NCI-H345 (cell line): ENCODE data around the gene GBF1.

Experiments used
- DNase-seq: peaks from one replicate; lab custom pipeline; 2025; lab: John Stamatoyannopoulos, UW

Gene GBF1

DNA sequence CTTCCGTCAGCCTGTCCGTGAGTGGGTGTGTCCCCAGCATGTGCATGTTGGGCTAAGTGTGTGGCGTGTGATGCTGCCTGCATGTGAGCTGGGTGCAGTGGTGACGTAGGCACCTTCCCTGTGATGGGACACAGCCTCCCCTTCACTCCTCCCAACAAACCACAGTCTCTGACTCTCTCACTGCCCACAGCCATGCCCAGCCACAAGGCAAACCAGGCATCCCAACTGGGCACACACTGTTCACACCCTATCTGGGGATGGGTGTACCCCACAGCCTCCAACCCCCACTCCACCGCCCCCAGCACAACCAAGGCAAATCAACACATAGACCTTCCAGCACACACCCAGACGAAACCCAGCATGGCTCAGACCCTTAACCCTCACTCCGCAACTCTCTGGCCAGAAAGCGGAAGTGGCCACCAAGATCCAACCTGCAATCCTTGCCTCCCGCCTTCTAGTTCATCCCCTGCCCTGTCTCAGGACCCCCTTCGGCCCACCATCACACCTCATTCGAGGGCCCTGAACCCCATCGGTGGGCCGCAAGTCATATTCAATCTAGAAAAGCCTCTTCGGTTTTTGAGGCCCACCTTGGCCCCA, 162.9 kb downstream of the GBF1 start:
- no peak for DNase-seq

DNA sequence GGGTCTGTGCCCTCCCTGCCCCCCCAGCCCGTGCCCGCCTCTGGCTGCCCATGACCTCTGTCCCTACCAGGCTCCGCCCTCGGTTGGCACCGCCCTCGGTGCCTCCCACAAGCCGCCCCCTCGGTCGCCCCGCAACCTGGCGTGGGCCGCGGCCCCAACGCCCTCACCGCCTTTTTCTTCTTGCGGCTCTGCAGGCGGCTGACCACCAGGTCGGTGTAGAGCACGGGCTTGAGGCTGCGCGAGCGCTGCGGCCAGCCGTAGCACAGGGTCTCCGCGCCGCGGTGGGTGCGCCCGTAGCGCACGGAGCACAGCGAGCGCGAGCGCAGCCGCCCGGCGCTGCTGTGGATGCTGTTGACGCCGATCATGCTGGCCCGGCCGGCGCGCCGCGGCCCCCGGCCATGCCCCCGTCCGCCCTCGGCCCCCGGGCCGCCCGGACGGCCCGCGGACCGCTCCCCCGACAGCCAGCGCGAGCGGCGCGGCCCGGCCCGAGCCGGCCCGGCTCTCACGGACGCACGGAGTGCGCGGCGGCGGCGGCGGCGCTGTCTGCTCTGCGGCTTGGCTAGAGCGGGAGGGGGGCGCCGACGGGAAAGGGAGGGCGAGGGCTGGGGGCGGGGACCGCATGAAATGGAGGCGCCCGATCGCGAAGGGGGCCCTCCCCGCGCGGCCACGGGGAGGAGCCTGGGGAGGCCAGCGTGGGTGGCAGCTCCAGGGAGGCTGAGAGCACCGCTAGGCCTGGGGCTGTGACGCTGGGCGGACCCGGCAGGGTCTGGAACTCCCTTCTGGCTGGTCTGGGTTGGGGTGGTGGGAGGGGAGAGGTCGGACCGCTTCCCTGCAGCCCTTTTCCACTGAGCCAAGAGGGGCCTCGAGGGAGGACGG, 163.6 kb downstream of the GBF1 start:
- peak; percentile 45 for DNase-seq

DNA sequence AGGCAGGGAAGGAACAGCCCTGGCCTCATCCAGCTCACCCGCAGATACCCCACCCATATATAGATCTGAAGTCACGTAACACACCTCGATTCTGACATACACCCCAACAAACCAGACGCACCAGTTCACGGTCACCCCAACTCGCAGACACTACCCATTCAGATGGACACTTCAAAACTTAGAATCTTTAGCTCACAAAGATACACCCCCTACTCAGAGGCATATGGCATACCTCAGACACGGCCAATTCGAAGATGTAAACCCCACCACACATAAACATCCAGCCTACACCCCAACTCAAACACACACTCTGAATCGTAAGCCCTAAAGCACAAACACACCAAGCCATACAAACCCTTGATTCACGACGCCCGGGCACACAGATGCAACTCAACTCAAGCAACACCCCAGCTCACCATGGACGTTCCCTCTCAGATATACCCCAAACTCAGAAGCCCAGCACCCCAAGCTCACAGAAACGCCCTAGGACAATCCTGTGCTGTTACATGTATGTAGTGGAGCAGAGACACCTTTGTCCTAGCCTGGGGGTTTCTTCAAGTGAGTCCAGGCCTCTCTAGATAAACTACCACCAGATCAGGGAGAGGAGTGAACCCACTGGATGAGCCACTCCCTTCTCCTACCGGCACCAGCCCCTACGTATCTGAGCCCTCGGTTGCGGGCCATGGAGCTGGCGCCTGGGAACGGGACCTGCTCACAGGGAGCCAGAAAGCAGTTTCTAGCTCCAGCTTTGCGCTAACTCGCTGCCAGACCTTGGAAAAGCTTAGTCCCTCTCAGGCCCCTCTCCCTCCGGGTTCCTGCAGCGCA, 164.5 kb downstream of the GBF1 start:
- DNase-seq, result no peak

DNA sequence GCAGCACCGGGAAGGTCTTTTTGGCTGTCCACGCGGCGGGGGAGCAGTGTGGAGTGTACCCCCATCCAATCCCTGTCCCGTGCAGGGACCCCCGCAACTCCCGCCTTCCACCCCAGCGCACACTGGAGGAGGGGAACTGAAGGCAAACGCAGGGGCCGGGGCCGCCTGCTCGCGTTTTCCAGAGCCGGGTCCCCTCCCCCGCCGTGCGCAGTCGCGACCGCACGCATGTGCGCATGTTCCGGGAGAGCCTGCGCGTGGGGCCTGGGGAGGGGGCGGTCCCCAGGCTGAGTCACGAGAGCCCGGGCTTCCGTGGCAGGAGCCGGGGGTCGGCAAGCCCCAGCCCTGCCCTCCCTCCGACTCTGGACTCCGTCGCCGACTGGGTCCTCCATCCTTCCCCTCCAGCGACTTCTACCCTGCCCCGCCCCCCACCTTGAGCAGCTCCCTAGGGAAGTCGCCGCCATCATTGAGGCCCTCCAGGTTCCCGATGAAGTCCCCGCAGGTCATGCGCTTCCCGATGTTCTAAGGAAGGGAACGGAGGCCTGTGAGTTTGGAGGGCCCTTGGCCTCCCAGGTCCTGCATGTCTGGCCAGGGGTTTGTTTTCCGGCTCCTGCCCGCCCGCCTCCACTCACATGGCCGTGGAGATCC, 165.2 kb downstream of the GBF1 start:
- DNase-seq, result no peak

DNA sequence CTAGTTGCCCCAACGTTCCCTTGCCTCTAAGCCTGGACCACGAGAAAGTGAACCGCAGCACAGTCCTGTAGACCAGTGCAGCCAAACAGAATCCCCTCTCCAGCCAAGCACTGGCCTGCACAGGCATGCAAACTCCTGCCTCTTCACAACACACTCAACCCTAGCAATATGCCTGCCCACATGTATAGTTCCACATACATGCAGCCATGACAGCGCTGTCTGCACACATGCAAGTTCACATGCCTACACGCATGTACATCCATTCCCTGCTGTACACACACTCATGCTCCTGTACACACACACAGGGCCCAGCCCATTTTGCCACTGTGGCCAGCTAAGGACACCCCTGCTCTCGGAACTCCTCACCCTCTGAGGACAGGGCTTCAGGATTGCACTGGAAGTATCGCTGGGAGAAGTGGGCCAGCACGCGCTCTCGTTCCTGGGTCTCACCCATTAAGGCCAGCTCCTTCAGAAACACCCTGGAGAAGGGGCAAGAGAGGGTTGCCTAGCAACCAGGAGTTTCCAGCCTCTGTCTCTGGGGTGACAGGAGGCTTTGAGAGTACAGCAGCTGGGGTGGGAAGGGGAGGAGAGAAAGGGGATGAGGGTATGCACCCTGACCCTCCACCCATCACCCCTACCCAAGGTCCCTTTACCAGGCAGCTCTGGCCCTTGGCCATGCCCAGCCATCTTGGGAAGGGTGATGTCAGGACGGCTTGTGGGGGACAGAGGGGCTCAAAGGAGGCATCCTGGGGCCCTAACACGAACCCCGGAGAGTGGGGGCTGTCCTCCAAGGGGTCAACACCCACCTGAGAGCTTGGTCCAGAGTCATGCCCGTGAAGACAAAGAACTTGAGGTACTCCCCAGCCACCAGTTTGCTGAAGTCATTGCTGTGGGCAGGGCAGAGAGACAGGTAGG, 166.3 kb downstream of the GBF1 start:
- no peak for DNase-seq

DNA sequence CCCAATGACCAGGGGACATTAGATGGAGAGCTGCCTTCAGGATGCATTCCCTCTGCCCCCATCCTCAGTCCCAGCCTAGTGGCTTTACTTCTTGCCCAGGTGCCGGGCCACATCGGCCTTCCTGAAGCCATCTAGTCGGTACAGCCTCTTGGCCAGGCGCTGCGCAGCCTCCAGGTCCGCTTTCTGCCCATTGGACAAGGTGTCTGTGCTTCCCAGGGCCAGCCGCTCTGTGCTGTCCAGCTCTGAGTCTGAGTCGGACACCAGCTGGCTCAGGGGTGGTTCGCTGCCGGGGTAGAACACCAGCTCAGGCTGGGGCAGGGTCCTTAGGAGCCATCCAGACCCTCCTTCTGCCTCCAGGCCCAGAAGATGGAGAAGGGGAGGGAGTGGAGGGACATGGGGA, 167.0 kb downstream of the GBF1 start:
- DNase-seq, result no peak

DNA sequence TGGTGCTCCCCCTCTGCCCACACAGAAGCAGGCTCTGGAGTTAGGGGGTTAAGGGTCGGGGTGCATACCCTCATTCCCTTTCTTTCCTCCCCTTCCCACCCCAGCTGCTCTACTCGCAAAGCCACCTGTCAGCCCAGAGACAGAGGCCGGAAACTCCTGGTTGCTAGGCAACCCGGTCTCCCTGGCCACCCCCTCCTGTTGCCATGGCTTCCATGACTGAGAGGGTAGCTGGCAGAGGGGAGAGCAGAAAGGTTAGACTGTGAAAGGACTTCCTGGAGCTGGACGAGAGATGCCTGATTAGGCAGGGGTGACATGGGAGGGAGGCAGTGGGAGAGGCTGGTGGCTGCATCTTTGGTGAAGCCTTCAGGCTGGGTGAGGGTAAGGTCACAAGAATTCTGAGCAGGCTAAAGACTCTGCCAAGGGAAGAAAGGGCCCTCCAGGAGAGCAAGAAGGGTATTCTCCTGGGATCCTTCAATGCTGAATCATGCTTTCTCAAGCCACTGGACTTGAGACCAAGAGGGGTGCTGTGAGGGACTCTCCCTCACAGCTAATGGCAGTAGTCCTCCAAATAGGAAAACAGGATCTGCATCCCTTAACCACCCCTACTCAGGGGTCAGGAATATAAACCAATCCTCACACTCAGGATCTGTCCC, 167.8 kb downstream of the GBF1 start:
- peak; percentile 70 for DNase-seq

DNA sequence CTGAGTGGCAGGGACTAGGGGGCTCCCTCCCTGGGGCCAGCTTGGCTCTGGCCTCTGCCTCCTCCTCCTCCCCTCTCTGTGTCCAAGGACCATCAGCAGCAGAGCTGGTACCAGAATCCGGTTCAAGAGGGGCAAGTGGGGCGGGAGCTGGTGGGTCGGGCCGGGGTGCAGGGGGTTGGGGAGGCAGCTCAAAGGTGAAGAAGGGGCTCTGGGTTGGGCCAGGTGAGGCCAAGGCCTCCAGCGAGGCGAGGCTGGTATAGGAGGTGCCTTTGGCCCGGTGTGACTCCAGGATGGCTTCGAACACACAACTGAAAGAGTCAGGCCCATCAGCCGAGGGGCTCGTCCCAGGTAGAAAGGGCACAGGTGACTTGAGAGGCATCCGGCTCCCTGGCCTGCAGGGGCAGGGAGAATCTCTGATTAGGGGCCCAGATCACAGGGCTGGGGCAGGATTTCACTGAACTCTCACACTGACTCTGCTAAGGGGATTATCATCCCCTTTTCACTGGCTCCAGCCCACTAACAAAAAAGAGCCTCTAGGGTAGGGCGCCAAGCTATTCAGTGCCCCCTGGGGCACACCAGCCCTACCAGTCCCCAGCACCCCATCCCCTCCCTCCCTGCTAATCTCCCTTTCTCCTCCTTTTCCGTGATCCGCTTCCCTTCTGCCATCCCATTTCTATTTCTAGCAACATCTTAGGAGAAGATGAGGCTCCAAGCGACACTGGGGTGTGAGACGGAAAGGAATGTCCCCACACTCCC, 168.7 kb downstream of the GBF1 start:
- DNase-seq, result no peak

DNA sequence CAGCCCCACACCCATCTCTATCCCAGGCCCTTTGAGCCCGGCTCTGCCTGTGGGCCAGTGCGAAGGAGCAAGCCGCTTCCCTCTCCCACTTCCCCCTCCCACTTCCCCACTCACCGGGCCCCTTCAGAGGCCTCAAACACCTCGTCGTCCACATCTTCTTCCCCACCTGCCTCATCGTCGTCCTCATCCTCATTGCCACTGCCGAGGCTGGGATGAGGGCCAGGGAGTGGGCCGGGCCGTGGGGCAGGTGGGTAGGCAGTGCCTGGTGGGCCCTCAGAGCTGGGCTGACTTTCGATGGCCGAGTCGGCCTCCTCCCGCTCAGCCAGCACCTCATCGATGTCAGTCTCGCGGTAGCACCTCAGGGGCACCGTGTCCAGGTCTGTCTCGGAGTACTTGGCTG, 169.4 kb downstream of the GBF1 start:
- DNase-seq, result no peak

DNA sequence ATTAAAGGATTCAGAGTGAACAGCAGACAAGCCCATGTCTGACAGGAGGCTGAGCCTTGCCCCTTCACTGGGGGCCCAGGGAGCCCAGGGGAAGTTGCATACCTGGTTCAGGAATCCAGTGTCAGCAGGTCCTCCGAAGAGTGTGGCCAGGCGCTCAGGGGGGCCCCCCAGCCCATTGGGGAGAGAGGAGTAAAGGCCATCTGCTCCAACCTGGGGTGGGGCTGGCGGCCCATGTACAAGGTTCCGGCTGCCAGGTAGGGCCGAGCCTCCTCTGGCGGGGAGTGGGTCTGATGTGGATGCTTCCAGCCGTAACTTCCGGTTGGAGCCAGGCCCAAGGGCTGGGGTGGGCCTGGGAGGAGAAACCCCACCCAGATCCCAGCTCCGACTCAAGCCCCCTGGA, 171.0 kb downstream of the GBF1 start:
- no peak for DNase-seq

DNA sequence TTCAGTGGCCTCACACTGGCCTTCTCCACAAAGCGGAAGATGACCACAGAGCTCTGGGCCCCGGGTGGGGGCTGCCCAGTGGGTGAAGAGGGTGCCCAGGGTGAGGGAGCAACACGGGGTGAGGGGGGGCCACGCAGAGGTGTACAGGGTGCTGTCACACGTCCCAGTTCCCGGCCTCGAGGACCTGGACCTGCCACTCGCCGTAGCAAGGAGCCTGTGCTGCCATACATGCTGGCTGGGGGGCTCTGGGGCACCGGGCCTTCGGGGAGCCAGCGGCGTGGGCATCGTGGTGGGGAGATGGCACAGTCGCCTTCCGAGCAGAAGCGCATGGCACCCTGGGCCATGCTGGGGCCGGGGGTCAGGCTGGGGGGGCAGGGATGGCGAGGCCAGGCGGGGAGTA, 171.4 kb downstream of the GBF1 start:
- DNase-seq, result no peak

DNA sequence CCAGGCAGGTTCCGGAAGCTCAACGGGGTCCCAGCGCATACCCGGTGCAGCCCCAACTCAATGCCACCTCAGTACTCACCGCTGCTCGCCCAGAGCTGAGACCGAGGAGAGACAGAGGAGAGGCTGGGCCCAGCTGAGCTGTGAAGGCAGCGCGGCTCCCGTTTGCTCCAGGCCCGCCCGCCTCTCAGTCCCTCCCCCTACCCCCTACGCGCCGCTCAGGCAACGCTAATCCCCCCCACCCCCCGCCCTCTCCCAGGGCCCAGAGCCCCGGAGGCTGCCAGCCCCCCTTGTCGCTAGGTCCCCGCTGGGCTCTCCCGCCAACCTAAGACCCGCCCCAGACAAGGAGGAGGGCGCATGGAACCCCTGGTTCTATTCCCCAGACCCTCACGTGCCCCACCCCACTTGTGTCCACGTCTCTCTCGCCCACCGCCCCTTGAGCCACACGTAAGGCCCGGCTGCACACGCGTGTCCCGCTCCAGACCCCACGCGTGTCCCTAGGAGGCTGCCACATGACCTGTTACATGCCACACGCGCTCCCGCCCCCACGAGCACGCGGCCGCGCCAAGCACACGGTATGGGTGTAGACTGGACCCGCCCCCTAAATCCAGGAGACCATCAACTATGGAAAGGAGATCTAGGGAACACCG, 173.4 kb downstream of the GBF1 start, which contains the start of gene PSD:
Gene PSD (minus strand): TSS at position 164 of the 647 bp plus-strand sequence. CDS start 1,747 bp downstream, outside the sequence.
- peak; percentile 78 for DNase-seq

DNA sequence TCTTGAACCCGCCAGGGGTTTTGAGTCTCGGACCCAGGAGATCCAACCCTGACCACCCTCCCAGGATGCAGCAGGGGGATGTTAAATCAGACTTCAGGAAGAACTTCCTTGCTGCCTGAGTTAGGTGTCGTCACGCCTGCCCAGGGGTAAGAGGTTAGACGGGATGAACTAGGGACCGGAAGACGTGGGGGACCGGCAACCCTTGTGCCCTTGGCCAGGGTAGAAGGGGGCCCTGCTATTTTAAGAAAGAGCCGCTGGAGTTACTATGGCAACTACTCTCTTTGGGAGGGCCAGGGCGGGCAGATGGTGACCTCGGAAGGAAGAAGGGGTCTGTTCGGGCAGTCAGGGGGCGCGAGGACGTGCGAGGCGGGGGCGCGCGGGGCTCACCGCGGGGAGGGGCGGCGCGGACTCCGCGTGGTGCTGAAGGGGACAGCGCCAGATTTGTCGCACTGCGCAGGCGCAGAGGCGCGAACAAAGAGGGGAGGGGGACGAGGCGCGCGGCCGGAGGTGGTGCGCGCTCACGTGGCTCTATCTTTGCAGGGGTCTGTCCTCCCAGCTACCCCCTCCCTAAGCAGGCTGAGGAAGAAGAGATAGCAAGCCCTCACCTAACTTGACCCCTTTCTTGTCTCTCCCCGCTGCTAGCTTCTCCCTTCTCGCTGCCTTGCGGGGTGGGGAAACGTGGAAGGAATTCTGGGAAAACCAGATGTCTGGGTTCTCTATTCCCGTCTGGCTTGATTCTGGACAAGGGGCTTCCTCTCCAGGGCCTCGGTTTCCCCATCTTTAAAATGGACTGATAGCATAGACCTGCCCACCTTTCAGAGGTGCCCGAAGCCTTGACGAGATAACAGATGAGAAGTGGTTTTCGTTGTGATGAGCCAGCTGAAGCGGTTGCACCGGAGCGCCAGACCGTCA, 174.2 kb downstream of the GBF1 start:
- peak; percentile 80 for DNase-seq

DNA sequence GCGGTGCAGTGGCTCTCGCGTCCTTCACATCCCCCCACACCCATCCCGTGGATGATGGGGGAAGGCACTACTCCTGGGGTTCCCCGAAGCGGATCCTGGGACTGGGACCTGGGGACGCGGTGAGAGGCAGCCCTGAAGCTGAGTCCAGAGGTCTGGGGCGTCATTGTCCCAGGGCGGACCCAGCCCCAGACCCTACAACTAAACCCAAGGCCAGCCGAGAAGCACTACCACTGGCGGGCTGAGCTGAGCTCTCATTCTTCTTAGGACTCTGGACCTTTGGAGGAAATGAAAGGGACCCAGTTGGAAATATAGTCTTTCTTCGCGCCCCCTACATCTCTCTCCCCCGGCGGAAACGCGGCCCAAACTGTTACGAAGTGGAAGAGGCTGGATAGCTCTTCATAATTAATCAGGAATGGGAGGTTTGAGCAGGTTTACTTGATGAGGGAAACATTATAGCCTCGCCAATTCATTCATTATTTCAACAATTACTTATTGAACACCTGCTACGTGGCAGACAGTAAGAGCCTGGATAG, 174.9 kb downstream of the GBF1 start:
- no peak for DNase-seq

DNA sequence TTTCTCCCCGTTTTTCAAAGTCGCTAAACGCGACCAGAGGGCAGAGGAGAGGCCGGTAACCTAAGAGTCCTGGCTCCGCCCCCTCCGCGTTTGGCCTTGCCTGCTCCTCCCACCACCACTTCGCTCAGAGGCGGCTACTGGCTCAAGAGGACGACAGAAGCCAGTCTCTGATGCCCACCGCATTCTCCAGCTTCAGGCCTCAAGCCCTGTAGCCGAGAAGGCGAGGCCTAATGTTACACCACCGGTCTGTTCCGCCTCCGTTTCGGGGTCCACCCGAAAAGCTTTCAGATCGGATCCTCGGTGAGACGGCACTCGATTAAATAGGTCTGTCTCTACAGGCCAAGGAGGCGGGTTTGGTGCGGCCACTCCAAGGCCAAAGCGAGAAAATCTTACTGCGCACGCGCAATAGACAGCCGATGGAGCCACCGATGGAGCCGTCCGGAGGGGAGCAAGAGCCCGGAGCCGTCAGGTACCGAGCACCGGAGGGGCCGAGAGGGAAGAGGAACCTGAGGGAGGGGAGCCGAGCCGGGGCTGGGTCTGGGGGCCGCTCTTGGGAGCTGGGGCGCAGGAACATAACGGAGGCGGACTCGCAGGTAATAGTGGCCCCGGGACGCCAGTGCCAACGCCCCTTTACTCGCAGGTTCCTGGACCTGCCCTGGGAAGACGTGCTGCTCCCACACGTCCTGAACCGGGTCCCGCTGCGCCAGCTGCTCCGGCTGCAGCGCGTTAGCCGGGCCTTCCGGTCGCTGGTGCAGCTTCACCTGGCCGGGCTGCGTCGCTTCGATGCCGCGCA, 175.6 kb downstream of the GBF1 start, which contains the start of gene FBXL15:
Gene FBXL15 (plus strand): TSS at position 123 of the 793 bp plus-strand sequence. CDS start 294 bp downstream, at position 417.
- peak; percentile 95 for DNase-seq

DNA sequence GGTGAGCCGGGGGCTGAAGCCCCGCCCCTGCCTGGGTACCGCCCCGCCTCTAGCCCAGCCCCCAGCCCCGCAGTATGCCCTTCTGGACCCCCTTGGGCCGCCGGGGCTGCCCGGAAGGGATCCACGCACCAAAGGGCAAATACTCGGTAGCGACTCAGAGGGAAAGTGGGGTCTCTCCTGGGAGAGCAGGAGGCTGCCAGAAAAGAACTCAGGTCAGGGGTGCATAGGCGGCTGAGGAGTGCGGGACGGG, 176.1 kb downstream of the GBF1 start:
- no peak for DNase-seq
